ENCODE results near the gene PASK.

PASK gene

GRCh38 chr2:241146286-241146685 is 3.0 kb downstream of the PASK start:
- DNase-seq: no peak

DNA sequence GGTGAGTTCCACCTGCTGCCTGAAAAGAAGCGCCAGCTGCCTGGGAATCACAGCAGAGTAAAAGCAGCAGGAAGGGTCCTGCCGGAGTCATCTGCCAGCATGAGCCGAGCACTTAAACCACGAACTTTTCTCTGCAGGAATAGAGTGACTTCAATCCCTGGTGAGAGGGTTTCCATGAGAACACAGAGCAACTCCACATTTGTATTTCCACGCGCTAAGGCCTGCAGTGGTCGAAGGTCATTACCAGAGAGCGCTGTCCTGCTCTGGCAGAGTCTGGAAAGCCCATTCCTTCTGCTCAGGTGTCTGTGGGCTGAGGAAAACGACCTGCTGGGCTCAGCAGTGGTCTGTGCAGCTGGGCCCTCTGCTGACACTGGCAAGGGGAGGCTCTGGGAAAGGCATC is 6.7 kb downstream of the PASK start:
- no peak for DNase-seq

- DNase-seq: no peak
These were observed 7.2 kb downstream of the PASK start for GRCh38 chr2:241142063-241142462.

DNA sequence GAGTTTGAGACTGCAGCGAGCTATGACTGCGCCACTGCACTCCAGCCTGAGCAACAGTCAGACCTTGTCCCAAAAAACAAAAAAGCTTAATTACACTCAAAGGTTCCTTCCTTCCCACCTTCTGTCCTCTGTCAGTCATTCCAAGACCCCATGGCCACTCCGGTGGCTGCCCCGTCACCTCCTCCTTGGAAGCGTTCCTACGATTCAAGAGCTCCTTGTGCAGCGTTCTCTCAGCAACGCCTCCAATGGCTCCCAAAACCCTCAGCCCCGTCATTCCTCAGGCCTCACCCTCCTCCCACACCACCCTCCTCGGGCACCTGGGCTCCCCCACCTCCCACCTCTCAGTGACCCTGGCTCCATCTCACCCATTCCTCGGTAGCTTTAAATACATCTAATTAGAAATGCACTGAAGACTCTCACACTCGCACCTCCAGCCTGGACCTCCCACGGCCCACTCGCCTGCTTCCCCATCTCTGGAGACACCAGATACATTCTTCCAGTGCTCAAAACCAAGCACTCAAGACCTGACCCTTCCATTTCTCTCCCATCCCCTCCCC is 8.0 kb downstream of the PASK start:
- DNase-seq: no peak

DNA sequence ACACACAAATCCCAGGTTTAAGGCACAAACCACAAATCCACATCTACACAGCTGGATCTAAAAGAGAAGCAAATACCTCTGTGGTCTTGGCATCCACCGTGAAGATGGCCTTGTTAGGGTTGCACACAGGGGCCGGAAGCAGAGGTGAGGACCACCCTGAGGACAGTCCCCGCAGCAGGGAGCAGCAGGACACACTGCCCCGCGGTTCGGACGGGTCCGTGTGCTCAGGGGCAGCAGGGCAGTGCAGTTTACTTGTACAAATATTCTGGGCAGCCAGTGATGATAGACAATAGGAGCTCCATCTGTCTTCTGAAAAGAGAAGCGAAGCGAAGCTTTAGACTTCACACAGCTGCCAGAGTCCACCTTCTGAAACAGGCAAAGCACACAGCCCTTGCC is 8.8 kb downstream of the PASK start:
- no peak for DNase-seq

DNA sequence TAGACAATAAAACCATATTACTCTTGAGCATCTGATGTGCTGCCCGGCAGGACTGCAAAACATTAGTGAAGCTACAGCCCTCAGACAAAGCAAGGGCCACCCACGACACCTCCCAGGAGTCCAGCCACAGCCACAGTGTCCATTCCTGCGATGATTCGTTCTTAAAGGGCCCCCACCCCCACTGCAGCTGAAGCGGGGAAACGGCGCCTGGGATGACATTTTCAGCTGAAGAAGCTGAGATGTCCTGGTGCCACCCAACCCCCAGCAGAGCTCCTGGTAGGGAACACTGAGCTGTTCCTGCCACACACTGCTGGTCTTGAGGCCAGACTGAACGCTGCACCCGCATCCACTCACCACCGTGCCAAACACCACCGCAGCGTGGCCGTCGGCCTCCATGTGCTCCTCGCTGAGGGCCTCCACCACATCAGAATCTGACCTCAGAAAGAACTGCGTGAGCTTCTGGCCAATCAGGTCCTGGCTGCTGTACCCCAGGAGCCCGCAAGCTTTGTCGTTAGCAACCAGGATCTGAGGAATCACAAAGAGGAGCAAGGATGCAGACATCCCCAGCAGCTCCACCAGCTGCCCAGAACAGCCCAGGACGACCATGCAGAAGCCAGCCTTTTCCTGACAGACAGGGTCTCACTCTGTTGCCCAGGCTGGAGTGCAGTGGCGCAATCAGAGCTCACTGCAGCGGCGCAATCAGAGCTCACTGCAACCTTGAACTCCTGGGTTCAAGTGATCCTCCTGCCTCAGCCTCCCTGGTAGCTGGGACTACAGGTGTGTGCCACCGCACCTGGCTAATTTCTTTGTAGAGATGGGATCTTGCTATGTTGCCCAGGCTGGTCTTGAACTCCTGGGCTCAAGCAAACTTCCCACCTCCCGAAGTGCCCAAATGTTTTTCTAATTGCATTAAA is 9.5 kb downstream of the PASK start:
- no peak for DNase-seq

DNA sequence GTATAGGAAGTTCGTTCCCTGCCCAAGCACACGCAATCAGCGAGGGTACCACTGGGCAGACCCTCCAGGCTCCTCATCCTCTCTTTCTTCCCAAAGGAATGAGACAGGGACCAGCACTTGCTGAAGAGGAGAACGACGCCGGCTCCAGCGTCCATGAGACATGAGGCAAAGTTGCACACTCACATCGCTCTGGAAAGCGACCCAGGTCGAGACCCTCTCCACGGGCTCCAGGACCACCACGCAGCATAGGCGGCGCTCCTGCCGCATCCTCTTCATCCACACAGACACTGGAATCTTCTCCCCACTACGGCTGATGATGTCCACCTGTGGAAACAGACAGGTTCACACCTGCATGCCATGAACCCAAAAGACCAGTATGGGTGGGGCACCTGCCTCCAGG is 10.8 kb downstream of the PASK start:
- no peak for DNase-seq

DNA sequence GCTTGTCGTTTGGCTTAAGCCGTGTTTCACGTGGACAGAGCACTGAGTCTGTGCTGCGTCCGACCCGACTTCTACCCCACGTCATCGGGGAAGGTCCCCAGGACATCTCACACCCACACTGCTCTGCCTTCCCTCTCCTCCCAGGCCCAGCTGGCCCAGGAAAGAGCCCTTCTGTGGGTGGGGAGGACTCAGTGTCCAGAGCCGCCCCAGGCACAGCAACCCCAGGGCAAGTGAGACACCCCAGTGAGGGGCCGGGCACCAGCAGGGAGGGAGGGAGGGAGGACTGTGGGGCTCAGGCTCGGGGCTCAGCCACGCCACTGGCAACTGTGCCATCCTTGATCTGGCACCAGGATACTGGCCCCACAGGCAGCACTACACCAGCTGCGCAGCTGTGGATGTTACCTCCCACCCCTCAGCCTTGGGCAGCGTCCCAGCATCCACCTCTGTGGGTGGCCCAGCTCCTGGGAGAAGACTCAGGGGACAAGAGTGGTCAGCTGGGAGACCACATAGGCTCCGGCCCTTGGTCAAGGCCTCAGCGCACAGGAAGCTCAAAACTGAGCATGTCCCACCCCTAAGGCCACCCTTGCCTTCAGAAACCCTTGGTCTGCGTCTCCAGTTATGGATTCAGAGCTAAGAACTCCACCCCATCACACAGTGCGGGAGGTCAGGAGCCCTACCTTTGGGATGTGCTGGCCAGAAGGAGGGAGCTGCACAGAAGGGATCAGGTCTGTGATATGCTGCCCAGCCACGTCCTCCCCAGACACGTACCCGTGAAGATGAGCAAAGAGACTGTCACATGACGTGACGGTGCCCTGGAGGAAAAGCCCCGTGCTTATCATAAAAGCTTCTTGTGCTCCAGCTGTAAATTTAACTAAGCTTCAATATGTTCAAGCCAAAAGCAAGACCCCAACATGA is 11.7 kb downstream of the PASK start:
- no peak for DNase-seq

- no peak for DNase-seq
These were observed 12.5 kb downstream of the PASK start for GRCh38 chr2:241136661-241137260.

DNA sequence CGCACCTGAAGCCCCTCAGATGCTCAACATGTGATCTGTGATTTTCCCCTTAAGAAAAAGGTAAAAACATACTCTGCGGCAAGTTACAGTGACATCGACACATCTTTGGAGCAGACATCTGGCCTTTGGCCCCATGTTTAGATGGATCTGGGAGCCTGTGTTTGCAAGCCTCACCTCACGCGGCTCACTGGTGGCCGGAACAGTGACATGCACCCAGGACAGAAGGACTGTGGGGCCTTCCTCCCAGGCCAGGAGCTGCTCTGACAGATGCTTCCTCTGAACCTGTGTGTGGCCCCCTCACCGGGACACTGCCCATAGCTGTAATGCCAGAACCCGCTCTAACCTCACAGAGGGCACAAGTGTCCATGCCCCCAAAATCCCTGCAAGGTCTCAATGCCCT is 13.1 kb downstream of the PASK start:
- DNase-seq: no peak

- no peak for DNase-seq
These were observed 13.5 kb downstream of the PASK start for GRCh38 chr2:241135737-241136136.

DNA sequence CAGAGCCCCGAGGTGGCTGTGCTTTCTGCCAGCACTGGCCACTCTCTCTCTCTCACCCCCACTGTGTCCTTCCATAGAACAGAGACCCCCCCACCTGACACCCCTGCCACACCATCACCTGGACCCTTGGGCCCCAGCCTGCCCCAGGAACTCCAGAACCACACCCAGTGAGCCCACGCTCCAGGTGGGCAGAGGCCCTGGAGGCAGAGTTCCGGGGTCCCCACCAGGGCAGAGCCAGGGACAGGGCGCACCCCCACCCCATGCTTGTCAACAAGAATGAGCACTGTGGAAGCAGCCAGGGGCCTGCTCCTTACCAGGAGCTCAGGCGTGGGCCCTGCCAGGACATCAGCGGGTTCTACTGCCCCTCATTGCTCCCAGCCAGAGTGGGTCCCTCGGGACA is 14.6 kb downstream of the PASK start:
- DNase-seq: no peak

- no peak for DNase-seq
These were observed 15.8 kb downstream of the PASK start for GRCh38 chr2:241133436-241133820.

DNA sequence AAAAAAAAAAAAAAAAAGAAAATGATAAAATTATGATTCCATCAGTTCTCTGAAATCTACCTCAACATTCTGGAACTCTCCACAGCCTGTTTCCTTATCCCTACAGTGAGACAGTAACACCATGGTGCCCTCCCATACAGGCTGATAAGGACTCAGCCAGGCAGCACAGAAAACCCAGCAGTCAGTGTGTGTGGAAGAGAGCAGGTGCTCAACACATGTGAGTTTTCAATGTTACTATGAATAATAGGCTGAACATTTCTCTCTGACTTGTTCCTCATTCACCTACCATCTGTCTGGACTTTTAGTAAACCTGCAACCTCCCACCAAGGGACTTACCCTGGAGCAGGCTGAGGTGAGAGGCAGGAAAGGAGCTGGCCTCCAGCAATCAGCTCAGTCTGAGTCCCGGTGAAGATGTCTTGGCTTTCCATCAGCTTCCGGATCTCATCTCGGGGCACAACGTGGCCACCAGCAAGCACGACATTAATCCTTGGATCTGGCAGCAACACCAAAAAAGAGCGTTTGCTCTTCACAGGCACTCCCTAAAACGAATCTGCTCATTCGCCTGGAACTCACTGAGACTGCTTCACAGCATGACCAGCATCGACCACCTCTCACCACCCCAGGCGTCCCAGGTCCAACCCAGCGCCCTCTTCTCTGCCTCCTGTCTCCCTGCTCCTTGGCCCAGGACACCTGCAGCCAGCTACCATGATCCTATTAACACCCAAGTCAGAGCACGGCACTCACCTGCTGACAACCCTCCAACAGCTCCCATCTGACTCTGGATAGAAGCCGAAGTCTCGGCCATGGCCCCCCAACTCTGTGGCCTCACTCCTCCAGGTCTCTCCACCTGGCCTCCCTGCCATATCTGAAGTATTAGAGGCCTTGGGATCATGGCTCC is 16.5 kb downstream of the PASK start:
- DNase-seq: no peak

DNA sequence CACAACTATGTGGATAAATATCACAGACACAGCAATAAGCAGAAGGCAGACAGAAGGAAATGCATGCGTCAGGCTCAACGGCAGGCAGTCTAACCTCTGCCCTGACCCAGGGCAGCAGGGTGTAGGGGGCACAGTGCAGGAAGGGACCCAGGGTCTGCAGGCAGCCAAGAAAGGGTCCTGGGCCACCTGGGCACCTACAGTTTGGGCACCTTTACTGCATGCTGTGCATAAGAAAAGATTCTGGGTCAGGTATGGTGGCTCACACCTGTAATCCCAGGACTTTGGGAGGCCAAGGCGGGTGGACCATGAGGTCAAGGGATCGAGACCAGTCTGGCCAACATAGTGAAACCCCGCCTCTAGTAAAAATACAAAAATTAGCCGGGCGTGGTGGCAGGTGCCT is 17.7 kb downstream of the PASK start:
- no peak for DNase-seq

GRCh38 chr2:241130316-241130715 is 19.0 kb downstream of the PASK start:
- no peak for DNase-seq

DNA sequence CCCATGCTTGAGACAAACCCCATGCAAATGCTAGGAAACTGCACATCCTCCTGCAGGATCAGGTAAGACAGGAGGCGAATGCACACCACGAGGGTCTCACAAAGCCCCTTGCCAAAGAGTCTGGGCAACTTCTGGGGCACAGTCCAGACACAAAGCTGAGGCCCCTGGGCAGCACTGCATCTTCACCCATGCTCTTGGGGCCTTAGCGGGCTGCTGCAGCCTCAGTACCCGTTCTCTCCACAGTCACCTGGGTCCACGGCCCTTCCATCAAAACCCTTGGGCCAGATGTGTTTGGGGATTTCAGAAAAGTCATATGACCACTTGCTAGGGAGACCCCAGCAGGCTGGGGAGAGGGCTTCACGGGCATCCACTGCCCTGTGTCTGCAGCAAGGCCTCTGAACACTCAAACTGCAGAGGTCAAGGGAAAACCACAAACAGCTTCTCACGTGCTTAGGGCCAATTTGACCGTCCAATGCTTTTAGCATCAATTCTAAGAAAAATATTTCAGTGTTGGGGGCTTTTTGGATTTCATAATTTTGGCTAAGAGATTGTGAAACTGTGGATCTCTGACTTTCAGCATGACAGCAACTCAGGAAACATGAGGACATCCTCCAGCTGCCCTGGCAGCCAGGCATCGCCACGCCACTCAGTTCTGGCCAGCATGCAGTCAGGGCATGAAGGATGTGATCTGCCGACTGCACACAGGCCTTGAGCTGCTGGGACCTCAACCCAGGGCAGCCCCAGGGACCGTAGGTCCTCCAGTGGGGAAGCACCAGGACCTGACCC is 20.0 kb downstream of the PASK start:
- no peak for DNase-seq

GRCh38 chr2:241128266-241128665 is 21.0 kb downstream of the PASK start:
- no peak for DNase-seq

DNA sequence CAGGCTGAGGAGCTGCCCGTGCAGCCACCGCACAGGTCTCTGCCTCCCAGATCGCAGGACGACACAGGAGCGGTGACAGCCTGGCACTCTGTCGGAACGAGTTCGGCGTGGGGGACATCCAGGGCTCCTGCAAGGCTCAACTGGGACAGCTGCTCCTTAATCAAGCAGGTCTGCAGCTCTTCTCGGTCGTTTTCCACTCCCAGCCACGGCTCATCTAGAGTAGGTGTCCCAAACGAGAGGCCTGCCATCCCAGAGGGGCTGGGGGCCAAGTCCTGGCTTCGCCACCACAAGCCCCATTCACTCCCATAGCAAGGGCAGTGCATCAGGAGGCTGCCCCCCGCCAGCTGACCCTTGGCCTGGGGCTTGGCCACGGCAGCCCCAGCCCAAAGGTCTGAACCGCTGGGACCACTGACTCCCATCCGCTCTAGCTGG is 22.5 kb downstream of the PASK start:
- no peak for DNase-seq

DNA sequence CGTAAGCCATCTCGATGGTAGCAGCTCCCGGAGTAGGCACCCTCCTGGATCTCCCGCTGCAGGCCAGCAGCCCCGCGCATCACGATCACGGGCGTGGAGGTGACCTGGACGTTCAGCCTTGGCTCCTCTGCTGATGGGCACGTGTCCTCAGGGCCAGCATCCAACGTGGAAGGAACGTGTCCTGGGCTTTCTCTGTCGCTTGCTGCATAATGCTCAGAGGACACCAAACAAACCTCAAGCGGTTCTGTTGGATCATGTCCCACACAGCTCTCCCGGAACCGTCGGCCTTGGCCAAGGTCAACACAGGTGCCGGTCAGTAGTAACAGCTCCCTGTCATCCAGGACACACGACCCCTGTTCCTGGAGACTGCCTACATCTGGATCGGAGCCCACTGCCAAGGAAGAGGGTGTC is 23.1 kb downstream of the PASK start:
- DNase-seq: no peak

DNA sequence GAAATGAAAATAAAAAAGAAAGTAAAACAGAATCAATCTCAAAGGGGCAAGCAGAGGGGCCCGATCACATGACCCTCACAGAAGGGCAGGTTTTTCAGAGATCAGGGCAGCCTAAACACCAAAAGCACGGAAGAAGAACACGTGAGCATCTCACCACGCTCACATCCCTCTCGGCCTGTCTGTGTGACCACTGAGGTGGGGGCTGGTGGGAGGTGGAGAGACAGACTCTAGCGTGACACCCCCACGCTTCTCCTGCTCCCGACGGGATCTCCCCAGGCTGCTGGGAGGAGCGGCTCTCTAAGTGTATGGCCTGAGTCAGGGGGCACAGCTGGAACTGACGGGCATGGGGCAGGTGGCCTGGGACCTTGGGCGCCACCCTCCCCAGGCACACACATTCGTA is 23.6 kb downstream of the PASK start:
- DNase-seq: no peak

Data from bone marrow (tissue), 2 donors.